KMS-11 (cell line): ENCODE results near the gene AGAP1.

Source experiments
- H2AFZ ChIP-seq: fragments of 200-600 bp; sonication (generic); 2 replicates; pipeline ENCODE4 v1.6.1; 2016; ENCODE audit warnings: antibody characterized with exemption, mixed run types, low read depth
- H3K27ac ChIP-seq: fragments of 200-600 bp; sonication (generic); 2 replicates; pipeline ENCODE4 v1.6.1; 2016; ENCODE audit warnings: mild to moderate bottlenecking, mixed run types
- H3K27me3 ChIP-seq: fragments of 200-600 bp; sonication (generic); 2 replicates; pipeline ENCODE4 v1.6.1; 2017; ENCODE audit warnings: mild to moderate bottlenecking, low read depth, mixed run types, moderate library complexity; ENCODE audit not compliant: insufficient read depth
- H3K36me3 ChIP-seq: fragments of 200-600 bp; sonication (generic); 2 replicates; pipeline ENCODE4 v1.6.1; 2017; ENCODE audit warnings: mild to moderate bottlenecking, mixed run types; ENCODE audit not compliant: insufficient read depth
- H3K4me1 ChIP-seq: fragments of 200-600 bp; sonication (generic); 2 replicates; pipeline ENCODE4 v1.6.1; 2016; ENCODE audit warnings: mild to moderate bottlenecking, low read depth, mixed run types; ENCODE audit not compliant: poor library complexity, severe bottlenecking
- H3K4me2 ChIP-seq: fragments of 200-600 bp; sonication (generic); 2 replicates; pipeline ENCODE4 v1.7.0; 2016; ENCODE audit warnings: mild to moderate bottlenecking, mixed run types
- H3K4me3 ChIP-seq: fragments of 200-600 bp; sonication (generic); IDR thresholded peaks from 2 replicates; pipeline ENCODE4 v1.6.1; 2017; ENCODE audit warnings: low read depth, low read length, mixed read lengths; ENCODE audit not compliant: insufficient read depth
- H3K79me2 ChIP-seq: fragments of 200-600 bp; sonication (generic); 2 replicates; pipeline ENCODE4 v1.6.1; 2016; ENCODE audit warnings: low read depth, mixed run types; ENCODE audit not compliant: insufficient read depth
- H3K9ac ChIP-seq: fragments of 200-600 bp; sonication (generic); 2 replicates; pipeline ENCODE4 v1.6.1; 2016; ENCODE audit warnings: mild to moderate bottlenecking, mixed run types
- H4K20me1 ChIP-seq: fragments of 200-600 bp; sonication (generic); 2 replicates; pipeline ENCODE4 v1.6.1; 2016; ENCODE audit warnings: mild to moderate bottlenecking, mixed run types; ENCODE audit not compliant: insufficient read depth
- CTCF ChIP-seq: fragments of 200-600 bp; sonication (generic); conservative IDR thresholded peaks from 2 replicates; pipeline ENCODE4 v1.6.1; 2017; ENCODE audit warnings: low read depth, mild to moderate bottlenecking, antibody characterized with exemption, low read length, moderate library complexity, mixed read lengths

Gene AGAP1

GRCh38 chr2:235493402-235493774 is 455 bp upstream of the AGAP1 start:
- no peak overlapping the region for H3K27ac ChIP-seq
- H3K4me1 ChIP-seq = peaks cover 28% of the 10 kb centered on the region
- H3K36me3 ChIP-seq = no peaks in the 10 kb centered on the region
- no peaks in the 10 kb centered on the region for H4K20me1 ChIP-seq
- H3K9ac ChIP-seq = no peak overlapping the region
- H3K4me2 ChIP-seq = no peak overlapping the region
- no peak for TF ChIP-seq CTCF
- peaks cover 38% of the 10 kb centered on the region for H3K79me2 ChIP-seq
- no peak overlapping the region for H3K4me3 ChIP-seq
- H3K27me3 ChIP-seq = no peaks in the 10 kb centered on the region
- H2AFZ ChIP-seq = no peak overlapping the region

- peaks cover 43% of the 10 kb centered on the region for H3K4me1 ChIP-seq
- H3K27me3 ChIP-seq = no peaks in the 10 kb centered on the region
- TF ChIP-seq CTCF = no peak
- peaks cover 52% of the 10 kb centered on the region for H3K79me2 ChIP-seq
- H3K27ac ChIP-seq = peak overlapping the region; percentile 35; the same call in 1 of the 2 replicates
- peak overlapping the region; percentile 19 for H2AFZ ChIP-seq
- H3K4me3 ChIP-seq = peak overlapping the region; percentile 76
- no peaks in the 10 kb centered on the region for H3K36me3 ChIP-seq
- H3K4me2 ChIP-seq = peak overlapping the region; percentile 78
- H3K9ac ChIP-seq = peak overlapping the region; percentile 76
- H4K20me1 ChIP-seq = no peaks in the 10 kb centered on the region
Measured at GRCh38 chr2:235494716-235495372, 1.0 kb downstream of the AGAP1 start.

GRCh38 chr2:235495373-235496238 is 1.8 kb downstream of the AGAP1 start:
- no peak for TF ChIP-seq CTCF
- peak overlapping the region; percentile 35; the same call in 1 of the 2 replicates for H3K27ac ChIP-seq

GRCh38 chr2:235496239-235496621 is 2.4 kb downstream of the AGAP1 start:
- H3K27ac ChIP-seq = peak overlapping the region; percentile 35; the same call in 1 of the 2 replicates
- H4K20me1 ChIP-seq = no peaks in the 10 kb centered on the region
- no peaks in the 10 kb centered on the region for H3K27me3 ChIP-seq
- H3K36me3 ChIP-seq = no peaks in the 10 kb centered on the region
- no peak overlapping the region for H3K4me3 ChIP-seq
- no peak for TF ChIP-seq CTCF
- no peak overlapping the region for H2AFZ ChIP-seq
- H3K79me2 ChIP-seq = peaks cover 63% of the 10 kb centered on the region
- H3K4me1 ChIP-seq = peaks cover 56% of the 10 kb centered on the region
- peak overlapping the region; percentile 78 for H3K4me2 ChIP-seq
- peak overlapping the region; percentile 76; the same call in 1 of the 2 replicates for H3K9ac ChIP-seq

More at GRCh38 chr2:235495373-235496238, 1.8 kb downstream of the AGAP1 start:
- Histone ChIP-seq H3K4me2 (peak overlapping the region; percentile 78), H3K4me3 (peak overlapping the region; percentile 76), H3K4me1 (peaks cover 50% of the 10 kb centered on the region), H3K79me2 (peaks cover 60% of the 10 kb centered on the region), H3K9ac (peak overlapping the region; percentile 76), H4K20me1 (no peaks in the 10 kb centered on the region), H3K36me3 (no peaks in the 10 kb centered on the region), H3K27me3 (no peaks in the 10 kb centered on the region), H2AFZ (peak overlapping the region; percentile 19)
